ENCODE measurements around the gene VPREB3. TPM values are rescaled to one million over a fixed set of nuclear protein-coding genes. Genes with fewer than 3 reads are reported as not detected.

VPREB3 gene
- total and polyA plus RNA-seq, 2 donors (not counting 1 experiment from before 2014, with no cell fraction given), result 92.7 to 461 TPM

DNA sequence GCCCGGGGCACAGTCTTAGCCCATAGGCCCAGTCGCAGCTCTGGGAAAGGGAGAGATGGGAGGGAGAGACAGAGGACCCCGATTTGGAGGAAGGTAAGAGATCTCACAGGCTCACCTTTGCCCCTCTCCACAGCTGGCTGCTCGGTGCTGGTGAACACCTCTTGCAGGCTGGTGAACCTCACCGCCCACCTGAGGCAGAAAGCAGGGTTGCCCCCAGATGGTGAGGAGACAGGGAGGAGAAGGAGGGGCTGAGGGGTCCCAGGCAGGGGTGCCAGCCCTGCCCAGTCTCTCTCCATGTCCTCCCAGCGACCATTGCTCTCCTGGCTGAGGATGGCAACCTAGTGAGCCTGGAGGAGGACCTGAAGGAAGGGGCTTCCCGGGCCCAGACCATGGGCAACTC lies 9.7 kb upstream of the VPREB3 start:
- Mint-ChIP-seq H3K4me1 (peaks cover 54% of the 10 kb centered on the region), H3K4me3 (peak overlapping the region; percentile 86), H3K27me3 (no peaks in the 10 kb centered on the region), H3K27ac (peak overlapping the region; percentile 84), H3K9me3 (ENCODE audit: insufficient read depth) (no peaks in the 10 kb centered on the region)
- Histone ChIP-seq H3K4me2 (replicated peaks; ENCODE audit: low read depth, low read length, poor library complexity, severe bottlenecking) (peak overlapping the region; percentile 92), H3K79me2 (ENCODE audit: control insufficient read depth, insufficient read depth, low read length) (peaks cover 24% of the 10 kb centered on the region), H2AFZ (ENCODE audit: insufficient read depth, low read depth, low read length, poor library complexity, severe bottlenecking) (peak overlapping the region; percentile 78), H4K20me1 (ENCODE audit: control insufficient read depth, insufficient read depth, low read length, poor library complexity, severe bottlenecking) (peaks cover 14% of the 10 kb centered on the region), H3K4me1 (ENCODE audit: control insufficient read depth in 2 of 2, insufficient read depth in 2 of 2, low read length in 2 of 2) (peaks cover 40 to 58% of the 10 kb centered on the region in 2 donors), H3K9ac (ENCODE audit: low read length) (peak overlapping the region; percentile 61), H3K27ac (ENCODE audit: low read length in 2 of 2) (peak overlapping the region; percentile 34 to 73), H3K27me3 (replicated peaks in 1 of 4; ENCODE audit: control extremely low read depth in 1 of 4, control insufficient read depth in 3 of 4, insufficient read depth in 4 of 4, low read length in 3 of 4) (no peaks in the 10 kb centered on the region), H3K36me3 (replicated peaks in 1 of 2; ENCODE audit: control extremely low read depth in 1 of 2, control insufficient read depth in 1 of 2, extremely low read depth in 1 of 2, insufficient read depth in 2 of 2, low read length in 1 of 2) (no peaks in the 10 kb centered on the region), H3K9me3 (ENCODE audit: control extremely low read depth in 1 of 3, control insufficient read depth in 2 of 3, insufficient read depth in 1 of 3, low read length in 2 of 3) (no peaks in the 10 kb centered on the region), H3K4me3 (ENCODE audit: control extremely low read depth in 1 of 5, extremely low read depth in 1 of 5, insufficient read depth in 1 of 5, low read depth in 2 of 5, low read length in 4 of 5) (peak overlapping the region; percentile 30 to 65 (median 50))
- ATAC-seq (ENCODE audit: low read depth) (no peak), DNase-seq (no peak)
- TF ChIP-seq, protein P1, sequence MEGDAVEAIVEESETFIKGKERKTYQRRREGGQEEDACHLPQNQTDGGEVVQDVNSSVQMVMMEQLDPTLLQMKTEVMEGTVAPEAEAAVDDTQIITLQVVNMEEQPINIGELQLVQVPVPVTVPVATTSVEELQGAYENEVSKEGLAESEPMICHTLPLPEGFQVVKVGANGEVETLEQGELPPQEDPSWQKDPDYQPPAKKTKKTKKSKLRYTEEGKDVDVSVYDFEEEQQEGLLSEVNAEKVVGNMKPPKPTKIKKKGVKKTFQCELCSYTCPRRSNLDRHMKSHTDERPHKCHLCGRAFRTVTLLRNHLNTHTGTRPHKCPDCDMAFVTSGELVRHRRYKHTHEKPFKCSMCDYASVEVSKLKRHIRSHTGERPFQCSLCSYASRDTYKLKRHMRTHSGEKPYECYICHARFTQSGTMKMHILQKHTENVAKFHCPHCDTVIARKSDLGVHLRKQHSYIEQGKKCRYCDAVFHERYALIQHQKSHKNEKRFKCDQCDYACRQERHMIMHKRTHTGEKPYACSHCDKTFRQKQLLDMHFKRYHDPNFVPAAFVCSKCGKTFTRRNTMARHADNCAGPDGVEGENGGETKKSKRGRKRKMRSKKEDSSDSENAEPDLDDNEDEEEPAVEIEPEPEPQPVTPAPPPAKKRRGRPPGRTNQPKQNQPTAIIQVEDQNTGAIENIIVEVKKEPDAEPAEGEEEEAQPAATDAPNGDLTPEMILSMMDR (IDR thresholded peaks at IDR 0.05), result no peak
- TF ChIP-seq EZH2 (IDR thresholded peaks at IDR 0.05; ENCODE audit: borderline replicate concordance, insufficient read depth, low read depth, low read length, poor library complexity, severe bottlenecking), result no peak
- ChIA-PET CTCF (interaction anchor here (1.0 to 12.8 kb wide), 3 partner anchors 10 to 86 kb away, joined by 3 to 188 read pairs (median 4); partner anchors contain the start of genes VPREB3 and ZNF70), POLR2A (interaction anchor here (1.9 to 14.3 kb wide), 2 partner anchors 11 to 93 kb away, joined by 4 to 174 read pairs; partner anchors contain the start of genes SLC2A11, VPREB3 and ZNF70)
- 83% methylated on average over 3 of the region's 7 CpGs for WGBS (ENCODE audit: insufficient coverage)
- intact Hi-C loops (cut with micrococcal nuclease), result loop anchor here (1.0 kb wide), 1 partner anchor 12 kb away; no protein-coding TSS in a partner anchor

DNA sequence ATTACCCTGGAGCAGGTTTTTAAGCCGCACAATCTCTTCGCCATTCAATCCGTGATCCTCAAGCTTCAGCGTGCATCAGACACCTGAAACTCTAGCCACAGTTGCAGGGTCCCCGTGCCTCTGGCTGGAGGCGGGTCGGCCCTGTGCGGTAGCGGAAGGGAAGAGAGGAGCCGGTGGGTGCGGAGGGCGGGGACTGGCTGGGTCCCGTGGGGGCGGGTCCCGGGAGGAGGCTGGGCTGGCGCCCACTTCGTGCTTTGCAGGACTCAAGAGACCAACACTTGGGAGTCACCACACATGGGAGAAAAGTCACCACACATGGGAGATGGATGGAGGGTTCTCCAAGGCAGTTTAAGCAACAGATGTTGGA lies 9.3 kb upstream of the VPREB3 start:
- H3K27me3 ChIP-seq (replicated peaks in 1 of 4; ENCODE audit: control extremely low read depth in 1 of 4, control insufficient read depth in 3 of 4, insufficient read depth in 4 of 4, low read length in 3 of 4), result no peaks in the 10 kb centered on the region
- H2AFZ ChIP-seq (ENCODE audit: insufficient read depth, low read depth, low read length, poor library complexity, severe bottlenecking), result peak overlapping the region; percentile 78
- peak; percentile 45 for ATAC-seq (ENCODE audit: low read depth)
- peak; percentile 61 for DNase-seq
- H3K4me2 ChIP-seq (replicated peaks; ENCODE audit: low read depth, low read length, poor library complexity, severe bottlenecking), result peak overlapping the region; percentile 92
- peak overlapping the region; percentile 30 to 65 (median 50) for H3K4me3 ChIP-seq (ENCODE audit: control extremely low read depth in 1 of 5, extremely low read depth in 1 of 5, insufficient read depth in 1 of 5, low read depth in 2 of 5, low read length in 4 of 5)
- peak overlapping the region; percentile 86 for H3K4me3 Mint-ChIP-seq
- ChIA-PET POLR2A (interaction anchor here (0.5 to 14.3 kb wide), 3 partner anchors 11 to 248 kb away, joined by 3 to 174 read pairs (median 4); partner anchors contain the start of genes CABIN1, SLC2A11, VPREB3 and ZNF70), CTCF (interaction anchor here (1.0 to 12.8 kb wide), 3 partner anchors 9 to 86 kb away, joined by 3 to 188 read pairs (median 4); partner anchors contain the start of genes VPREB3 and ZNF70)
- H3K27me3 Mint-ChIP-seq, result no peaks in the 10 kb centered on the region
- no peaks in the 10 kb centered on the region for H3K36me3 ChIP-seq (replicated peaks in 1 of 2; ENCODE audit: control extremely low read depth in 1 of 2, control insufficient read depth in 1 of 2, extremely low read depth in 1 of 2, insufficient read depth in 2 of 2, low read length in 1 of 2)
- H3K4me1 ChIP-seq (ENCODE audit: control insufficient read depth in 2 of 2, insufficient read depth in 2 of 2, low read length in 2 of 2), result peaks cover 37 to 54% of the 10 kb centered on the region in 2 donors
- WGBS (ENCODE audit: insufficient coverage), result 12% methylated on average over 17 of the region's 17 CpGs
- intact Hi-C loops (cut with micrococcal nuclease), result loop anchor here (1.0 kb wide), 1 partner anchor 11 kb away; no protein-coding TSS in a partner anchor
- H3K4me1 Mint-ChIP-seq, result peaks cover 54% of the 10 kb centered on the region
- peaks cover 14% of the 10 kb centered on the region for H4K20me1 ChIP-seq (ENCODE audit: control insufficient read depth, insufficient read depth, low read length, poor library complexity, severe bottlenecking)
- no peaks in the 10 kb centered on the region for H3K9me3 Mint-ChIP-seq (ENCODE audit: insufficient read depth)
- TF ChIP-seq EZH2 (IDR thresholded peaks at IDR 0.05; ENCODE audit: borderline replicate concordance, insufficient read depth, low read depth, low read length, poor library complexity, severe bottlenecking), result no peak
- TF ChIP-seq, protein P1 (IDR thresholded peaks at IDR 0.05), result no peak
- H3K9ac ChIP-seq (ENCODE audit: low read length), result peak overlapping the region; percentile 61
- H3K79me2 ChIP-seq (ENCODE audit: control insufficient read depth, insufficient read depth, low read length), result peaks cover 20% of the 10 kb centered on the region
- peak overlapping the region; percentile 84 for H3K27ac Mint-ChIP-seq
- no peaks in the 10 kb centered on the region for H3K9me3 ChIP-seq (ENCODE audit: control extremely low read depth in 1 of 3, control insufficient read depth in 2 of 3, insufficient read depth in 1 of 3, low read length in 2 of 3)
- peak overlapping the region; percentile 34 to 73 for H3K27ac ChIP-seq (ENCODE audit: low read length in 2 of 2)

Data from B cell (primary cell).